Ishikawa (cell line): Measurements from ENCODE around the gene ADAM10.
A peak's percentile ranks its signal among the peaks of the same experiment; 100 is the strongest.

Experiments used
- CEBPB ChIP-seq: IDR thresholded peaks from 2 replicates; pipeline ENCODE4 v1.6.1; 2012
- EGR1 ChIP-seq: IDR thresholded peaks from 2 replicates; pipeline ENCODE4 v1.6.1; 2012
- EP300 ChIP-seq: IDR thresholded peaks from 2 replicates; pipeline ENCODE4 v1.6.1; 2012; ENCODE audit warnings: borderline replicate concordance
- FOXM1 ChIP-seq: IDR thresholded peaks from 2 replicates; pipeline ENCODE4 v1.6.1; 2012; ENCODE audit warnings: low read depth, borderline replicate concordance
- MAX ChIP-seq: IDR thresholded peaks from 2 replicates; pipeline ENCODE4 v1.6.1; 2012
- NFIC ChIP-seq: IDR thresholded peaks from 2 replicates; pipeline ENCODE4 v1.6.1; 2012
- RAD21 ChIP-seq: IDR thresholded peaks from 2 replicates; pipeline ENCODE4 v1.6.1; 2012; ENCODE audit warnings: low read depth
- REST ChIP-seq: IDR thresholded peaks from 2 replicates; pipeline ENCODE4 v1.6.1; 2012; ENCODE audit warnings: low read depth, mild to moderate bottlenecking
- TAF1 ChIP-seq: IDR thresholded peaks from 2 replicates; pipeline ENCODE4 v1.6.1; 2012; ENCODE audit warnings: low read depth, mild to moderate bottlenecking
- TCF12 ChIP-seq: IDR thresholded peaks from 2 replicates; pipeline ENCODE4 v1.6.1; 2012; ENCODE audit warnings: low read depth
- TEAD4 ChIP-seq: IDR thresholded peaks from 2 replicates; pipeline ENCODE4 v1.6.1; 2012
- USF1 ChIP-seq: IDR thresholded peaks from 2 replicates; pipeline ENCODE4 v1.6.1; 2012
- YY1 ChIP-seq: IDR thresholded peaks from 2 replicates; pipeline ENCODE4 v1.6.1; 2012; ENCODE audit warnings: low read depth
- ZBTB7A ChIP-seq: IDR thresholded peaks from 2 replicates; pipeline ENCODE4 v1.6.1; 2012; ENCODE audit warnings: low read depth

Gene ADAM10

GRCh38 chr15:58549013-58549784 lies 200.3 kb downstream of the ADAM10 start:
- TF ChIP-seq CEBPB (no peak), TAF1 (0 out of 2 replicates have a peak, but pooled peaks have one; percentile 16)

GRCh38 chr15:58548308-58549012 lies 201.0 kb downstream of the ADAM10 start:
- no peak for TF ChIP-seq TCF12
- TF ChIP-seq TEAD4, result no peak
- no peak for TF ChIP-seq REST
- TF ChIP-seq ZBTB7A, result no peak
- TF ChIP-seq FOXM1, result no peak
- no peak for TF ChIP-seq RAD21
- TF ChIP-seq TAF1, result no peak
- no peak for TF ChIP-seq EGR1
- no peak for TF ChIP-seq USF1
- no peak for TF ChIP-seq NFIC

GRCh38 chr15:58547628-58548307 lies 201.7 kb downstream of the ADAM10 start:
- TF ChIP-seq TEAD4, result no peak
- no peak for TF ChIP-seq NFIC
- TF ChIP-seq RAD21, result no peak; the same call in 1 of the 2 replicates
- TF ChIP-seq CEBPB, result no peak
- no peak for TF ChIP-seq TAF1
- no peak for TF ChIP-seq EGR1
- TF ChIP-seq FOXM1, result no peak
- TF ChIP-seq USF1, result no peak
- TF ChIP-seq YY1, result no peak
- TF ChIP-seq REST, result no peak

GRCh38 chr15:58546635-58547627 lies 202.6 kb downstream of the ADAM10 start:
- TF ChIP-seq ZBTB7A (no peak), CEBPB (no peak), REST (no peak), NFIC (peak; percentile 81), RAD21 (peak; percentile 21), TEAD4 (peak; percentile 95), TAF1 (no peak), MAX (peak; percentile 87), FOXM1 (no peak), EP300 (peak; percentile 79; the same call in 1 of the 2 replicates), TCF12 (peak; percentile 55), EGR1 (no peak)
